Thyroid gland (tissue), 4 donors: ENCODE data around the gene KIAA0930.

Experiments
- POLR2A ChIP-seq, 2 donors: fragments of 450-650 bp; IDR thresholded peaks; one replicate each; pipeline ENCODE4 v1.6.1; 2017; ENCODE audit warnings: antibody characterized with exemption in 2 of 2, mild to moderate bottlenecking in 2 of 2, moderate library complexity in 1 of 2
- TF ChIP-seq, protein P1 (sequence below), 6 experiments: fragments of 200-600 bp in 3 of 6; fragments of 450-650 bp in 3 of 6; sonication (generic) in 3 of 6; IDR thresholded peaks; one replicate each; pipeline ENCODE4 v1.5.1; 2016 to 2019; ENCODE audit warnings: antibody characterized with exemption in 6 of 6, mild to moderate bottlenecking in 2 of 6, inconsistent platforms in 1 of 6, moderate library complexity in 1 of 6

DNA sequence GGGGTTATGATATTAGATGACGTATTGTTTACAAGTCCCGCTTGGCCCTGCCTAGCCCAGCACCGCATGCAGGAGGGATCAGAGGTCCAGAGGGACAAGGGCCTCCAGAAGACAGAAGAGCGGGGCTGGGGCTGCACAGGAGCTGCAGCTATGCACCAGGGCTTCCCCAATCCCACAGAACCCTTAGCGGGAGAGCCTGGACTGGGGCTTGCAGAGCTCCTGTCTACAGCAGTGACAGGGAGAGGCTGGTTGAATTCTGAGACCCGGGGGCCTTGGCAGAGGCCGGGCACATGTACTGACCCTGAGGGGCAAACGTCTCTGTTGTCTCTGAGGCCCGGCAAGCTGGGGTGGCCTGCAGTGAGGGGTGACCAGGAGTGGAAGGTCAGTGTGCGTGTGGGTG lies 6.9 kb downstream of the KIAA0930 start:
- TF ChIP-seq, protein P1, sequence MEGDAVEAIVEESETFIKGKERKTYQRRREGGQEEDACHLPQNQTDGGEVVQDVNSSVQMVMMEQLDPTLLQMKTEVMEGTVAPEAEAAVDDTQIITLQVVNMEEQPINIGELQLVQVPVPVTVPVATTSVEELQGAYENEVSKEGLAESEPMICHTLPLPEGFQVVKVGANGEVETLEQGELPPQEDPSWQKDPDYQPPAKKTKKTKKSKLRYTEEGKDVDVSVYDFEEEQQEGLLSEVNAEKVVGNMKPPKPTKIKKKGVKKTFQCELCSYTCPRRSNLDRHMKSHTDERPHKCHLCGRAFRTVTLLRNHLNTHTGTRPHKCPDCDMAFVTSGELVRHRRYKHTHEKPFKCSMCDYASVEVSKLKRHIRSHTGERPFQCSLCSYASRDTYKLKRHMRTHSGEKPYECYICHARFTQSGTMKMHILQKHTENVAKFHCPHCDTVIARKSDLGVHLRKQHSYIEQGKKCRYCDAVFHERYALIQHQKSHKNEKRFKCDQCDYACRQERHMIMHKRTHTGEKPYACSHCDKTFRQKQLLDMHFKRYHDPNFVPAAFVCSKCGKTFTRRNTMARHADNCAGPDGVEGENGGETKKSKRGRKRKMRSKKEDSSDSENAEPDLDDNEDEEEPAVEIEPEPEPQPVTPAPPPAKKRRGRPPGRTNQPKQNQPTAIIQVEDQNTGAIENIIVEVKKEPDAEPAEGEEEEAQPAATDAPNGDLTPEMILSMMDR (IDR thresholded peaks at IDR 0.05), result no peak
- TF ChIP-seq POLR2A (IDR thresholded peaks at IDR 0.05), result no peak
